Smooth muscle cell (in vitro differentiated cells): ENCODE data around the gene KRT34. TPM values are rescaled to one million over a fixed set of nuclear protein-coding genes. Genes with fewer than 3 reads are reported as not detected.
"Not testable (repeated sequence)": the region's sequence is repeated elsewhere in the genome, so short reads cannot be mapped to it uniquely, and the experiment has no call there.

ENCODE experiments used
- DNase-seq: peaks from one replicate; lab custom pipeline; 2025; ENCODE audit not compliant: unreplicated experiment; lab: John Stamatoyannopoulos, UW
- H2AFZ ChIP-seq: fragments of 200-600 bp; sonication (generic); 2 replicates; pipeline ENCODE4 v1.6.0; 2016; ENCODE audit warnings: antibody characterized with exemption, low read depth, mild to moderate bottlenecking
- H3F3A ChIP-seq: fragments of 200-600 bp; sonication (generic); 2 replicates; pipeline ENCODE4 v1.6.0; 2017; ENCODE audit warnings: antibody characterized with exemption, low read depth
- H3K27ac ChIP-seq: fragments of 200-600 bp; sonication (generic); 2 replicates; pipeline ENCODE4 v1.5.1; 2016; ENCODE audit warnings: low read depth, mild to moderate bottlenecking
- H3K27me3 ChIP-seq: fragments of 200-600 bp; sonication (generic); 2 replicates; pipeline ENCODE4 v1.6.1; 2016; ENCODE audit warnings: low read depth, mild to moderate bottlenecking
- H3K36me3 ChIP-seq: fragments of 200-600 bp; sonication (generic); 2 replicates; pipeline ENCODE4 v1.5.1; 2016; ENCODE audit warnings: low read depth
- H3K4me1 ChIP-seq: fragments of 200-600 bp; sonication (generic); 2 replicates; pipeline ENCODE4 v1.5.1; 2016; ENCODE audit warnings: low read depth
- H3K4me2 ChIP-seq: fragments of 200-600 bp; sonication (generic); 2 replicates; pipeline ENCODE4 v1.6.0; 2016; ENCODE audit warnings: mild to moderate bottlenecking
- H3K4me3 ChIP-seq: fragments of 200-600 bp; sonication (generic); 2 replicates; pipeline ENCODE4 v1.5.1; 2016; ENCODE audit warnings: mild to moderate bottlenecking
- H3K79me2 ChIP-seq: fragments of 200-600 bp; sonication (generic); 2 replicates; pipeline ENCODE4 v1.6.0; 2016; ENCODE audit warnings: low read depth, mild to moderate bottlenecking
- H3K9ac ChIP-seq: fragments of 200-600 bp; sonication (generic); 2 replicates; pipeline ENCODE4 v1.6.0; 2016; ENCODE audit warnings: low read depth
- H3K9me3 ChIP-seq: fragments of 200-600 bp; sonication (generic); replicated peaks from 2 replicates; pipeline ENCODE4 v1.5.1; 2016; ENCODE audit warnings: low read depth
- H4K20me1 ChIP-seq: fragments of 200-600 bp; sonication (generic); 2 replicates; pipeline ENCODE4 v1.6.0; 2016; ENCODE audit warnings: low read depth
- WGBS: methylation state at CpG from one replicate; pipeline ENCODE4 v1.1.7; 2016; ENCODE audit warnings: low lambda C conversion rate; 5-methylcytosine and 5-hydroxymethylcytosine counted together
- polyA plus RNA-seq: library from polyadenylated mRNA; unstranded; fragments of >200 nt; fragmentation: Nextera tagmentation; extraction: Ambion mirVana; gene quantifications from 2 replicates; pipeline ENCODE4 v1.2.1, GENCODE V29; 2016
- total RNA-seq: library from RNA; depleted of rRNA; stranded (reverse); fragments of >200 nt; gene quantifications from 2 replicates; pipeline ENCODE4 v1.2.3, GENCODE V29; 2014
- TF ChIP-seq, protein P1 (sequence below): fragments of 200-600 bp; sonication (generic); IDR thresholded peaks from 2 replicates; pipeline ENCODE4 v1.5.1; 2017; ENCODE audit warnings: borderline replicate concordance, mild to moderate bottlenecking, antibody characterized with exemption; ENCODE audit not compliant: insufficient read depth, poor library complexity, severe bottlenecking

KRT34 gene
- total and polyA plus RNA-seq, 2 experiments from 2014 or later, result 5.3 to 23.1 TPM

DNA sequence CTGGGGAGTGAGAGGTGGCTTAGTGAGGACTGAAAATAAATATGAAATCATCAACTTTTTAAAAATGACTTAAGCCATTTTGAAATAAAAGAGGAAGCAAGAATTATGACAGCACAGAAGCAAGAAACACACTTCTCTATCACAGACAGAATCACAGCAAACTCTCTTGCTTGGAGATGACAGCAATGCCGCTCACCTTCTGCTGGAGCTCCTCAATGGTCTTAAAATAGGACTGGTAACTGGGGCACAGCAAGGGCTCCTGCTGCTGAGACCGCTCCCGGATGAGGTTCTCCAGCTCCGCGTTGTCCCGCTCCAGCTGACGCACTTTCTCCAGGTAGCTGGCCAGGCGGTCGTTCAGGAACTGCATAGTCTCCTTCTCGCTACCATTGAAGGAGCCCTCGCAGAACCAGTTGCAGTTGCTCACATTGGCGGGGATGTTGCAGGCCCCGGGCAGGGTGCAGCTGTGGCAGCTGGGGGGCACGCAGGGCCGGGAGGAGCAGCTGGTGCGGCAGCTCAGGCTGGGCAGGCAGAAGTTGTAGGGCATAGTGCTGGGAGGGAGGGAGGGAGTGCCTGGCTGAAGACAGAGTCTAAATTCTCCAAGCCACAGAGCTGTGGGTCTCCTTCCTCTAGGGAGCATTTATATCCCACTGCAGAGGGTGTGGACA, 15.0 kb upstream of the KRT34 start, which contains the start of gene KRT31:
Gene KRT31 (minus strand): TSS at position 613 of the 665 bp plus-strand sequence. CDS start 69 bp downstream, at position 544.
- no peak within 1 kb of the TSS for H3K27ac ChIP-seq
- H4K20me1 ChIP-seq, result no peaks in the 10 kb centered on the region
- no peak within 1 kb of the TSS for H3K4me3 ChIP-seq
- H3K9me3 ChIP-seq, result no peaks in the 10 kb centered on the region
- no peaks in the 10 kb centered on the region for H3K27me3 ChIP-seq
- DNase-seq, result no peak
- H3F3A ChIP-seq, result no peaks in the 10 kb centered on the region
- WGBS, result 96% methylated on average over 16 of the region's 16 CpGs
- no peak within 1 kb of the TSS for H3K9ac ChIP-seq
- H3K4me1 ChIP-seq, result no peaks in the 10 kb centered on the region
- no peaks in the 10 kb centered on the region for H3K79me2 ChIP-seq
- H3K4me2 ChIP-seq, result no peak within 1 kb of the TSS
- TF ChIP-seq, protein P1, sequence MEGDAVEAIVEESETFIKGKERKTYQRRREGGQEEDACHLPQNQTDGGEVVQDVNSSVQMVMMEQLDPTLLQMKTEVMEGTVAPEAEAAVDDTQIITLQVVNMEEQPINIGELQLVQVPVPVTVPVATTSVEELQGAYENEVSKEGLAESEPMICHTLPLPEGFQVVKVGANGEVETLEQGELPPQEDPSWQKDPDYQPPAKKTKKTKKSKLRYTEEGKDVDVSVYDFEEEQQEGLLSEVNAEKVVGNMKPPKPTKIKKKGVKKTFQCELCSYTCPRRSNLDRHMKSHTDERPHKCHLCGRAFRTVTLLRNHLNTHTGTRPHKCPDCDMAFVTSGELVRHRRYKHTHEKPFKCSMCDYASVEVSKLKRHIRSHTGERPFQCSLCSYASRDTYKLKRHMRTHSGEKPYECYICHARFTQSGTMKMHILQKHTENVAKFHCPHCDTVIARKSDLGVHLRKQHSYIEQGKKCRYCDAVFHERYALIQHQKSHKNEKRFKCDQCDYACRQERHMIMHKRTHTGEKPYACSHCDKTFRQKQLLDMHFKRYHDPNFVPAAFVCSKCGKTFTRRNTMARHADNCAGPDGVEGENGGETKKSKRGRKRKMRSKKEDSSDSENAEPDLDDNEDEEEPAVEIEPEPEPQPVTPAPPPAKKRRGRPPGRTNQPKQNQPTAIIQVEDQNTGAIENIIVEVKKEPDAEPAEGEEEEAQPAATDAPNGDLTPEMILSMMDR, result no peak
- H3K36me3 ChIP-seq, result no peaks in the 10 kb centered on the region
- no peak within 1 kb of the TSS for H2AFZ ChIP-seq

DNA sequence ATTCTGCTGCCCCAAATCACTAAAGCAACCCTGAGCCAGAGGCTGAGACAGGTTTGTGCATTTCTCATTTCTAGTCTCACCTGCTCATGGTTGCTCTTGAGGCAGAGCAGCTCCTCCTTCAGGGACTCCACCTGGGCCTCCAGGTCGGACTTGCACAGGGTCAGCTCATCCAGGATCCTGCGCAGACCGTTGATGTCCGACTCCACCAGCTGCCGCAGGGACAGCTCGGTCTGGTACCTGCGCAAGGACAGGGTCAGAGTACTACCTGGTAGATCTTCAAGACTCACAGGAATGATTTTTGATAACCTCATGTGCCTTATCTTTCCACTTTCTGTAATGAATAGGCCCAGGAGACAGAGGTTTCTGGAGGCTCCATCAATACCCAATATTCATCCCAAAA, 14.2 kb upstream of the KRT34 start:
- Histone ChIP-seq H3K4me2 (no peak overlapping the region), H4K20me1 (no peaks in the 10 kb centered on the region), H3K4me1 (no peaks in the 10 kb centered on the region), H3K79me2 (no peaks in the 10 kb centered on the region), H3K27ac (no peak overlapping the region), H3K9me3 (no peaks in the 10 kb centered on the region), H3K27me3 (no peaks in the 10 kb centered on the region), H2AFZ (no peak overlapping the region), H3K4me3 (no peak overlapping the region), H3F3A (no peaks in the 10 kb centered on the region), H3K36me3 (no peaks in the 10 kb centered on the region), H3K9ac (no peak overlapping the region)
- TF ChIP-seq, protein P1, result no peak
- no peak for DNase-seq
- 94% methylated on average over 7 of the region's 7 CpGs for WGBS

DNA sequence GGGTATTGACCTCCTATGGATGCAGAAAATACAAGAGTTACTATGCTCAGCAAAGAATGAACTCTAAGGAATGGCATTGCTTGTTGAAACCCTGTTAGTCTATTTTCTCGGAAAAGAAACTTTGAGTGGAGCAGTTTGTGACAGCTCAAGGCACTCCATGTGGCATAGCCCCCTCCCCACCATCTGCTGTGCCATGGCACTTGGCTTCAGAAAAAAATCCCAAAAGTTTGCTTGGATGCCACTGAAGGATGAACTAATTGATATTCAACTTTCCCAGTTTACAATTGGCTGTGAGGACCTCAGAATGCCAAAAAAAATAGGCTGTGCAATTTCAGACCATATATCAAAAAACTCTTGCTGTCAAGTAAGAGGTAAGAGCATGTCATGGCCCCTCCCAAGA, 13.5 kb upstream of the KRT34 start:
- Histone ChIP-seq H3K79me2 (no peaks in the 10 kb centered on the region), H3K27me3 (no peaks in the 10 kb centered on the region), H4K20me1 (no peaks in the 10 kb centered on the region), H3K36me3 (no peaks in the 10 kb centered on the region), H3K9me3 (no peaks in the 10 kb centered on the region), H2AFZ (no peak overlapping the region), H3K4me2 (no peak overlapping the region), H3F3A (no peaks in the 10 kb centered on the region), H3K4me1 (no peaks in the 10 kb centered on the region), H3K9ac (no peak overlapping the region), H3K27ac (no peak overlapping the region), H3K4me3 (no peak overlapping the region)
- 96% methylated on average over 1 of the region's 1 CpG for WGBS
- TF ChIP-seq, protein P1, result no peak
- no peak for DNase-seq

DNA sequence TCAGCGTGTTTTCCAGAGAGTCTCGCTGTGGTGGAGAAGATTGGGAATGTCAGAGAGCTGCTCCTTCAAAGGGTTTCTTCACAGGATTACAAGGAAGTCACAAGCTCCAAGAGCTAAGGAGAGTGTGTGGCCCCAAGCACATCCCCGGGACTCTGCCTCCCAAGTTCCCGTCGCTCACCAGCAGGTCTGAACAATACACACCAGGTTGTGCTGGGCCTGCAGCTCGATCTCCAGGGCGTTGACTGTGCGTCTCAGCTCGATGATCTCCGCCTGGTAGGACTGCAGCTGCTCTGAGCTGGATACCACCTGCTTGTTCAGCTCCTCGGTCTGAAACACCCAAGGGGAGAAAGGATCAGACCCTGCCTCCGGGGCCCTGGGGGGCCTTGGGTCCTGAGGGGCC, 12.9 kb upstream of the KRT34 start:
- not testable (repeated sequence) for H3K4me2 ChIP-seq, H3K79me2 ChIP-seq, H3K9ac ChIP-seq, H3K9me3 ChIP-seq, DNase-seq, H3K4me1 ChIP-seq, H3F3A ChIP-seq, H3K36me3 ChIP-seq, H2AFZ ChIP-seq, H3K27me3 ChIP-seq, H3K4me3 ChIP-seq, H3K27ac ChIP-seq, H4K20me1 ChIP-seq
- WGBS, result 96% methylated on average over 12 of the region's 12 CpGs
